Measurements from ENCODE around the gene TYW3.

Gene TYW3

DNA sequence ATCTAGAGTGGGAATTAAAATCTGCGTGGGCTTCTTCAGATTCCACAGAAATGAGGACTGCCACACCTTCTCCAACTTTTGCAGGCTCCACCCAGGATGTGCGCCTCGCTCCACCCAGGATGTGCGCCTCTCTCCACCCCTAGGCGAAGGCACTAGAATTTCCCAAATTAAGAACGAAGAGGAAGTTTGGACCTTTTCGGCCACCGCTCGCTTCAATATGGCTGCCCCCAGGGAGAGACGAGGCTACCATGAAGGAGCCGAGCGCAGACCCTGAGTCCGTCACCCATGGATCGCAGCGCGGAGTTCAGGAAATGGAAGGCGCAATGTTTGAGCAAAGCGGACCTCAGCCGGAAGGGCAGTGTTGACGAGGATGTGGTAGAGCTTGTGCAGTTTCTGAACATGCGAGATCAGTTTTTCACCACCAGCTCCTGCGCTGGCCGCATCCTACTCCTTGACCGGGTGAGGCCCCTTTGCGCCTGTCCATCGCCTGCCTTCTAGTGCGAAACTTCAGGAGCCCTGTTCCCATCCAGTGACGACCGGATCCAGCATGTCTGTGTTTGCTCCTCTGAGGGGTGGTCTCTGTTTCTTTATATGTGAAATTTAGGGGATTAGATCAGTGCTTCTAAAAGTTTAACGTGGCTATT is at the start of gene TYW3, which contains the start of gene CRYZ:
TSS of gene TYW3 (plus strand) at position 193 of the 644 bp plus-strand sequence. CDS start at position 286, 93 bp downstream.
TSS of gene CRYZ (minus strand) at position 91 of the 644 bp plus-strand sequence. CDS start 8,229 bp downstream, outside the sequence.
- peak; percentile 53 to 63 (median 60) for DNase-seq (ENCODE audit: low read depth in 3 of 3, low spot score in 1 of 3)

DNA sequence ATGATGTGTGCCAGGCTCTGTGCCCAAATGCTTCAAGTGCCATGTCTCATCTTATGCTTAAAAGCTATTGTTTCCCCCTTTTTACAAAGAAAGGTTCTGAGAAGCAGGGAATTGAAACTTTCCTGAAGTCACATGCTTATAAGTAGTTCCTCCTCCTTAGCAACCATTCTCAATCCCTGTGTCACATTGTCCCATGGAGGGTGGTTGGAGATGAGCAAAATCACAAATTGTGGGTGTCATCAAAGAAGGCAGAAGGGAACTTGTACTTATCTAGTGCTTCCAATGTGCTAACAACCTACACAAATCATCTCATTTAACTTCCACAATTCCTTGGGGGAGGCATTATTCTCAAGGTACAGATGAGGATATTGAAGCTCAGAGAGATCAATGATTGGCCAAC is 49.3 kb upstream of the TYW3 start:
- DNase-seq (ENCODE audit: low read depth in 3 of 3, low spot score in 1 of 3), result no peak

- DNase-seq (ENCODE audit: low read depth in 3 of 3, low spot score in 1 of 3), result no peak
Observed at GRCh38 chr1:74684301-74684700, 48.7 kb upstream of the TYW3 start.

DNA sequence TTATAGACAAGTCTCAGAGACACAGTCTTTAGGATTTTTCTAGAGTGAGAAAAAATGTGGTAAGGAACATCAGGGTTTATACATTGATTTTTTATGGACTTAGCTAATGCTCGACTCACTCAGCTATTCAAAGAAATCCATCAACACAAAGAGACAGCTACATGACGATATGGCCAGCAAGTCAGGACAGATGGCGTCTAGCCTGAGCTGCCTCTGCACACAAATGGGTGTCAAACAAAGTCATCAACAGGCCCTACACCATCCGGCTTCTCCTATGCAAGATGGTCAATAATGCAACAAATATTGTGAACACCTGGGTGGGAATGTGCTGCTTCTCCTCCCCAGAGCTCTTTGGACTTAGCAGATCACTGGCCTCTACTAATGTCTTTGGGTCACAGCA is 46.0 kb upstream of the TYW3 start:
- DNase-seq (ENCODE audit: low read depth in 3 of 3, low spot score in 1 of 3), result no peak

DNA sequence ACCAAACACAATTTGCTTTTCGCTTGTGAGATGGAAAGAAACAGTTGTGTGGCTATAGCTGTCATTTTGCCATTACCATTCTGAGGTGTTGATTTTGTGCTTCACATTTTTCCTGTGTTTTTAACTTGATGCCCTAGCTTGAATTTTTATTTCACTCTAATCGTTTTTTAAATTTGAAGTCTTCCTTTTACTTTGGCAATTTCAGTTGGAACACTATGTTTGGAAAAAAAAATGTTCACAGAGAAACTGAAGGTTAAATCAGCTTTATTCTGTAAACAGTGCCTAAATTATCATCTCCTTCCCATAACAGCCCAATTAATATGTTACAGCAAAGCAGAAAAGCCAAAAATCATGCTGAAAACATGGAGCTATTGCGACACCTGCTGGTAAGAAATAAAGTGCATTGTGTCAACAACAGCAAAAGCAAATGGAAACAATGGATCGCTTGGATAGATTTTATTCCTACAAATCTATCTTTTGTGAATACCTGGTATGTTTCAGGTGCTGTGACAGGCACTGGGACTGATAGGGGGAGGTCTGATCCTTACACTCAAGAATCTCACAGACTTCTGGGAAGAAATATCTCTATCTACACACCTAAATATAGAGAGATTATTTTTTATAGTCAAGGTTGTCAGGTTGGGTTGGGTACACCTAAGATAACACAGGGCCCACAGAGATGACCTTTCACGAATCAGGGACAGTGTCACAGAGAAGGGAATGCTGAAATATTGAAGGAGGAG is 43.2 kb upstream of the TYW3 start:
- no peak for DNase-seq (ENCODE audit: low read depth in 3 of 3, low spot score in 1 of 3)

DNA sequence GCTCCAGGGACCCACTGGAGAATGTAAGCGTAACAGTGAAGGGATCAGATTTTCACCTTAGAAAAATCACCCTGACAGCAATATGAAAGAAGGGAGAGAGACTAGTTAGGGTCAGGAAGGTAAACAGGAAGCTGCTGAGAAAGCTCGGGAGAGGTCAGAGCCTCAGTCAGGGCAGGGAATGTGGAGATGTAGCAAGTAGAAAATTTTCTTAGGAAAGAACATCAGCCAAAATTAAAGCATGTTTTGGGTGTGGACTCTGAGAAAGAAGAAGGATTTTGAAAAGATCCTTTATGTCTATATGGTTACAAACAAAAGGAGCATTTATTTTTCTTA is 42.6 kb upstream of the TYW3 start:
- no peak for DNase-seq (ENCODE audit: low read depth in 3 of 3, low spot score in 1 of 3)

DNA sequence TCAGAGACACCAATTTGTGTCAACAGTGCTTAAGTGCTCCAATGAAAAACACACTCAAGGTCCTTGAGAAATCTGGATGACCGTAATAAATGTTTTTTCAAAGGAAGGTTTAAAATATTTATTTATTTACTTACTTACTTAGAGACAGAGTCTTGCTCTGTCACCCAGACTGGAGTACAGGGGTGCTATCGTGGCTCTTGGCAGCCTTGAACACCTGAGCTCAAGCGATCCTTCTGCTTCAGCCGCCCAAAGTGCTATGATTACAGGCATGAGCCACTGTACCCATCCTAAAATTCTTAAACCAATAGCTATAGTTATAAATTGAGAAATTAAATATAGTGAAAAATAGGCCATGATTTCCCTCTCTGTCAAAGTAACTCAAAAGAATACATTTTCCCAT is 42.0 kb upstream of the TYW3 start:
- no peak for DNase-seq (ENCODE audit: low read depth in 3 of 3, low spot score in 1 of 3)

GRCh38 chr1:74693473-74693872 is 39.5 kb upstream of the TYW3 start:
- no peak for DNase-seq (ENCODE audit: low read depth in 3 of 3, low spot score in 1 of 3)

GRCh38 chr1:74697832-74698231 is 35.1 kb upstream of the TYW3 start:
- DNase-seq (ENCODE audit: low read depth in 3 of 3, low spot score in 1 of 3), result no peak

DNA sequence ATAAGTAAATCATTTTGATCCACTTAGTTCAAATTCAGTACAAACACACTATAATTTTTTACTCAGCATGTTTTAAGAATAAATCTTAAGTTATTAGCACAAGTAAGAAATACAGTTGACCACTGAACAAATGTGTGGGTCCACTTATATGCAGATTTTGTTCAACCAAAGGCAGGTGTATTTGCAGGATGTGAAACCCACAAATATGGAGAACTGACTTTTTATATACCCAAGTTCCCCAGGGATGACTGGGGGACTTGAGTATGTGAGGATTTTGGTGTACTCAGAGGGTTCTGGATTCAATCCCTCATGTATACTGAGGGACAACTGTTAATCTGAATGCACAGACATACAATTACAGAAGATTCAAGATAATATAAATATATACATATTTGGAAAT is 33.6 kb upstream of the TYW3 start:
- no peak for DNase-seq (ENCODE audit: low read depth in 3 of 3, low spot score in 1 of 3)

- no peak for DNase-seq (ENCODE audit: low read depth in 3 of 3, low spot score in 1 of 3)
Observed at GRCh38 chr1:74703386-74704182, 29.4 kb upstream of the TYW3 start.

GRCh38 chr1:74712881-74713280 is 20.1 kb upstream of the TYW3 start:
- no peak for DNase-seq (ENCODE audit: low read depth in 3 of 3, low spot score in 1 of 3)

DNA sequence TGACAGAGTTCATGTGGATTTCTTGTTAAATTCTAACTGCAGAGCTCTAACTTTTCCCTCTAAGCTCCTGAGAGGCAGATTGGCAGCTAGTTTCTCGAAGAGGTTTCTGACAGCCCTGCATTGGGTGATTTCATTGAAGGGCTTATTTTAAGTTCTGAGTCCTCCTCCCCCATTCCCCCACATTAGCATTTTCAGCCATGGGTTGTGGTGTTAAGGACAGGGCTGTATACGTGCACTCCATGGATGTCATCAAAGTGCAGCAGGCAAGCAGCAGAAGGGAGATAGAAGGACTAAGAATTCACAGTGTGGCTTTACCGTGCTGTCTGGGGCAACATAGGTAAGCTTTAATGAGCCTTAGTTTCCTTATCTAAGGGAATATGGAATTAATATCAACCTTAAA is 19.1 kb upstream of the TYW3 start:
- DNase-seq (ENCODE audit: low read depth in 3 of 3, low spot score in 1 of 3), result no peak

GRCh38 chr1:74714429-74715235 is 18.3 kb upstream of the TYW3 start:
- no peak for DNase-seq (ENCODE audit: low read depth in 3 of 3, low spot score in 1 of 3)

DNA sequence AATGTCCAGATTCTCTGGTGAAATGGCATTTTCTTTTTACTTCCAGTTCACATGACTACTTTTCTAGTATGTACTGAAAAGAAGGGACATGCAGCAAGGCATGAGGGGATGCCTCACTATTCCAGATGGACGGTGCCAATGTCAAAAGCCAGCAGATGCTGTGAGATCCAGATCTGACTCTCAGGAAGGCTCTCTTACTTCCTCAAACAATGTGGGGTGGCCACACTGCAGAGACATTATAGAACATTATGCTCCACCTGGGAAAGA is 17.8 kb upstream of the TYW3 start:
- no peak for DNase-seq (ENCODE audit: low read depth in 3 of 3, low spot score in 1 of 3)

GRCh38 chr1:74715806-74716205 is 17.1 kb upstream of the TYW3 start:
- no peak for DNase-seq (ENCODE audit: low read depth in 3 of 3, low spot score in 1 of 3)

GRCh38 chr1:74716822-74717221 is 16.1 kb upstream of the TYW3 start:
- DNase-seq (ENCODE audit: low read depth in 3 of 3, low spot score in 1 of 3), result no peak

DNA sequence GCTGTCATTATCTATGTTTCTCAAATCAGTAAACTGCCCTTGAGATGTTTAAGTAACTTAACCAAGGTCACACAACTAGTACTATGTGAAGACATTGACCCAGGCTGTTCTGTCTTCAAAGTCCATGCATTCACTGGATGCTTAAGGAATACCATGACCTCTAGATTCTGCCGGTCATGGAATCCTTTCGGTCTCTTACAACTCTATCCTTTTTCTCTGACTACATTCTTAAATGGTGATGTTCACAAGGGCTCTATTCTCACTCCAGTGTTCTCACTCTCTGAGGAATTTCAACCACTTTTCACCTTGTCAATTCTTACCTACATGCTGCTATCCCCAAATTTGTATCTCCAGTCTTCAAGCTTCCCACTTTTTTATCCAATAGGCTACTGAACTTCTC is 15.3 kb upstream of the TYW3 start:
- no peak for DNase-seq (ENCODE audit: low read depth in 3 of 3, low spot score in 1 of 3)

- DNase-seq (ENCODE audit: low read depth in 3 of 3, low spot score in 1 of 3), result no peak
Observed at GRCh38 chr1:74726063-74726462, 6.9 kb upstream of the TYW3 start.

- DNase-seq (ENCODE audit: low read depth in 3 of 3, low spot score in 1 of 3), result no peak
Observed at GRCh38 chr1:74728736-74729135, 4.2 kb upstream of the TYW3 start.

- DNase-seq (ENCODE audit: low read depth in 3 of 3, low spot score in 1 of 3), result no peak
Observed at GRCh38 chr1:74729741-74730478, 3.0 kb upstream of the TYW3 start.
